HT1080 (cell line): ENCODE data around the gene CCDC188. TPM values are rescaled to one million over a fixed set of nuclear protein-coding genes. Genes with fewer than 3 reads are reported as not detected.

Experiments
- DNase-seq: peaks from one replicate; pipeline ENCODE4 v3.0.0-alpha.2; 2015; ENCODE audit warnings: low read depth
- total RNA-seq: library from RNA; depleted of rRNA; stranded (reverse); fragments of >200 nt; shearing (Covaris generic); gene quantifications from 2 replicates; pipeline ENCODE4 v1.2.3, GENCODE V29; 2014

Gene CCDC188
- total RNA-seq, 1 experiment from 2014 or later = 5.8 TPM

DNA sequence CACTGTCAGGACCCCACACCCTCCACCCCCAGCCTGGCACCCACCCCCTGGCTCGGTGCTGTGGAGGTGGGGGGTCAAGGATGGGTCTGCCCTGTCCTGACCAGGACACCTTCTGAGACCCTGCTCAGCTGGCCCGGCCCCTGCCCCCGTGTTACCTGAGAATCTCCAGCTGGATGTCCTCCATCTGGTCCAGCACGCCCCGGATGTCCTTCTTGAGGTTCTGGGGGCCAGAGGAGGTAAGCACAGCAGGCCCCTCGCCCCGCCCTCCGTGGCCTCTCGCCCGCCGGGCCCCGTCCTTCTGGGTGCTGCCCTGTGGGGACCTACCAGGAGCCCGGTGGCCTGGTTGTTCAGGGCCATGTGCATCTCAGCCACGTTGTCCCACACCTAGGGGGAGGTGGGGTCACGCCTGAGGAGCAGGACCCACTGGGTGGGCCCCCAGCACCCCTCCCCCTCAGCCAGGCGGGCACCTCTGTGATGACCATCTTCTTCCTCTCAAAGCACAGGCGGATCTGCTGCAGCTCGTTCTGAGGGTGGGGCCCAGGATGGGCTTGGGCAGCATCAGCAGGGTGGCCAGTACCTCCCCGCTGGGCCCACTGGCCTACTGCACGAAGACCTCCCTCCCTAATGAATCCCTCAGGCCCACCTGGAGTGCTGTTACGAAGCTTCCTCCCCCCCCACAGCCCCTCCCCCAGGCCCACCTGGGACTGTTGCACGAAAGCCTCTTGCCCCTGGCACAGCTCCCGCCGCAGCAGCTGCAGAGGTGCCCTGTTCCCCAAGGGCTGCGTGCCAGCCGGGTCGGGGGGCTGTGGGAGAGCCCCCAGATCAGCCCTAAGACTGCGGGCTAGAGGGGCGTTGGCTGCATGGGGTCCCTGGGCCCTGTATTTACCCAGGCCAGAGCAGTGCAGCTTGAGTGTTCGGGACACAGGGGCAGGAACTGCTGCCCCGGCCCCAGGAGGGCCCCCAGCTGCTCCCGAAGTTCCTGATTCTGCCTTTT, 1.3 kb downstream of the CCDC188 start:
- no peak for DNase-seq

DNA sequence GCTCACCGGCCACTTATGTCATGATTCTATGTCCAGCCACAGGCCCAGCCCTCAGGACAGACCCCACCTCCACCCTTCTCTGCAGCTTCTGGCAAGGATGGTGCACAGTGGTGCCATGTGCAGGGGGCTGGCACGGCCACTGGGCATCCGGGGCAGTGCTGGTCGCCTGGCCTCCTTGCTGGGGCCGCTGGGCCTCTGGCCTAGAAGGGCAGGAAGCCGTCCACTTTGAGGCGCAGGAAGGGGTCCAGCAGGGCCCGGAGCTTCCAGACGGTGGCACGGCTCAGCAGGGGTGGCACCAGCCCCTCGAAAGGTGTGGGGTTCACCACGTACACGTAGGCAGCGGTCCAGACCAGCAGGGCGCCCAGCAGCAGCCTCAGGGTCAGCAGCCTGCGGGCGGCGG, 2.4 kb downstream of the CCDC188 start:
- DNase-seq = no peak

DNA sequence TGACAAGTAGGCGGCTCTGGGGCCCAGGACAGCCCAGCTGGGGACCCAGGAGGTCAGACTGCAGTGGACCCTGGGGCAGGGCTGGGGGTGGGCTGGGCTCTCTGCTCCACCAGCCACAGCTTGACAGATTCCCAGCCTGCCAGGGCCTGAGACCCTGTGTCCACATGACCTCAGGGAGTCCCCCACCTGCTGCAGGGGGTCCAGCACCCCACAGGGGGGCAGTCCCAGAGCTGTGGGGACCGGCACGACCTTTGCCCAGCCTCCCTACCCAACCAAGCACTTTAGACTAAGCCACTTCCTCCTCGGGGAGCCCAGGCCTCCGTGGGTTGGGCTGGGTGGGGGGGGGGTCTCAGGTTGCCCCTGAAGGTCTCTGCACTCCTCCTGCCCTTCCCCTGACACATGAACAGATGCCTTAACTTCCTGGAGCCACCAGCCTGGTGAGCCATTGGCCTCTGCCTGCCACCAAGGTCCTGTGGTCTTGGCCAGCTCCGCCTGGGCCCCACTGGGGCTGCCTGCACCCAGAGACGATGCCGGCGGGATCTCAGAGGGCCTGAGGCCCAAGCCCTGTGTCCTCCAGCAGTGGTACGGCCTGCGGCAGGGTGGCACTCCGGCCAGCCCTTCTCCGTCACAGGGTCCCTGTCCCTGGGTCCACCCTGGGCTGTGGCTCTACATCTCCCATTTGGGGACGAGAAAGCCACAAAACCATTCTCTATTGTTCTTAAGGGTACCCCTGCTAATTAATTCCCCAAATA, 3.4 kb downstream of the CCDC188 start:
- no peak for DNase-seq

GRCh38 chr22:20146777-20147176, 4.1 kb downstream of the CCDC188 start:
- DNase-seq = no peak

DNA sequence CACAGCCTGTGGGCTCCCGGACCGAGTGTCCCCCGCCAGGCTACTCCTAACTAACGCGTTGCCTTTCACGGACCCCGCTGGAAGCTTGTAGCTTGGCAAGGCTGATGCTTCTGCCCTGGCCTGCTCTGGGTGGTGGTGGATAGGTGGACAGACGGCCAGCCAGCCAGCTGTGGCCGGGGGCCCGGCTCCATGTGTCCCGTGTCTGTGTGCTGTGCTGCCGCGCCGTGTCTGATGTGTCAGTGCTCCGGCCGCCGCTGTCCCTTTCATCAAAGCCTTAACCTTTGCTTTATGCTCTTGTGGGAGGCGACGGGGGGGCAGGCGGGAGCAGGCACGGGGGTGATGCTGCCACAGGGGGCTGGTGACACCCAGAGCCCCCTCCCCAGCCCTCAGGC, 5.0 kb downstream of the CCDC188 start:
- no peak for DNase-seq

- DNase-seq = no peak
Observed at GRCh38 chr22:20145206-20145831, 5.5 kb downstream of the CCDC188 start.

DNA sequence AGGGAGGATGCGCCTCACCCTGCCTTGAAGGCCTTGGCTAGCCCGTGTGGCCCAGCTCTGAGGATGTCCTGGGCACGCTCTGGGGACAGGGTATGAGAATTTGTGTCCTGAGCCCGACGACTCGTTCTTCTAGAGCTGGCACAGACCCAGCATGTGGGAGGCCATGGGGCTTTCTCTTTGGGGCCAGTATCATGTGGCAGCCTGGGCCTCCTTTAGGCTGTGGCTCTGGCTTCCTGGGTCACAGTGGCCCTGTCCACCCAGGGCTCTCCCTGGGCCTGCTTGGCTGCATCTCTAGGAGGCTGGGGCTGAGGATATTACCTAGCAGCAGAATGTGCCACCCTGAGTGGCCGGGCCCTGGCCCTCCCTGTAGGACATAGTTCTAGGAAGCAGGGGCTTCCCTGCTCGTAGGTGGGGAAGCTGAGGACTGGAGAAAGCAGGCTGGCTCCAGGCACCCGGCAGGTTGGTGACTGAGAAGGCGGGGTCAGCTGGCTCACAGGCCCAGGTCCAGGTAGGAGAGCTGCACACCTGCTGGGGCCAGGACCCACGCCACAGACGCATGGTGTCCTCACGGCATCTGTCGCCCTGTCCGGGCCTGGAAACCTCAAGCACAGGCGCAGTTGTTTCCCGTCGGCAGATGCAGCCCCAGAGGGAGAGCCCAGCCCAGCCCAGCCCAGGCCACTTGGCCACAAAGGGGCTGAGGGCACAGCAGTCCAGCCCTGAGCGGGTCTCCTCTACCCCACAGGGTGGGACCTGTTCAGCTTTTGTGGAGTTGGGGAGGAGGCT, 6.8 kb downstream of the CCDC188 start:
- no peak for DNase-seq

- no peak for DNase-seq
Observed at GRCh38 chr22:20142711-20143621, 7.9 kb downstream of the CCDC188 start.

GRCh38 chr22:20141186-20142077, 9.4 kb downstream of the CCDC188 start:
- no peak for DNase-seq

GRCh38 chr22:20140521-20140964, 10.3 kb downstream of the CCDC188 start:
- no peak for DNase-seq

GRCh38 chr22:20140107-20140445, 10.8 kb downstream of the CCDC188 start:
- no peak for DNase-seq

DNA sequence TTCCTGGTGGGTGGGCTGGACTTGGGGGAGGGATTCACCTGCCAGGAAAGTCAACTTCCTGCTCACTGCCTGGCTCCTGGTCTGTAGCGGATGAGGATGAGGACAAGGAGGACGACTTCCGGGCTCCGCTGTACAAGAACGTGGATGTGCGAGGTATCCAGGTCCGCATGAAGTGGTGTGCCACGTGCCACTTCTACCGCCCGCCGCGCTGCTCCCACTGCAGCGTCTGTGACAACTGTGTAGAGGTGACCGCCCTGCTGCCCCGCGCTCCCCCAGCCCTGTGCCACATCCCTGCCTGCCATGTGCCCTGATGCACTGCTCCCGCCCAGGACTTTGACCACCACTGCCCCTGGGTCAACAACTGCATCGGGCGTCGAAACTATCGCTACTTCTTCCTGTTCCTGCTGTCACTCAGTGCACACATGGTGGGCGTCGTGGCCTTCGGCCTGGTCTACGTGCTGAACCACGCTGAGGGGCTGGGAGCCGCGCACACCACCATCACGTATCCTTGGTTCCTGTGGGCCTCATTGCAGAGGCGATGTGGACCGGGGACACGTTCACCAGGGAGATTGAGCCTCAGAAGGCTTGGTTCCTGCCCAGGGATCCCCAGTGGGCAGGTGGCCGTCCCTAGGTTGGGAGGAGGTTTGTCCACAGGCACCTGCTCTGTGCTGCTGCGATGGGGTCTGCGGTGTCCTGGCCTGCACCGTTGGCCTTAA, 11.3 kb downstream of the CCDC188 start:
- no peak for DNase-seq

DNA sequence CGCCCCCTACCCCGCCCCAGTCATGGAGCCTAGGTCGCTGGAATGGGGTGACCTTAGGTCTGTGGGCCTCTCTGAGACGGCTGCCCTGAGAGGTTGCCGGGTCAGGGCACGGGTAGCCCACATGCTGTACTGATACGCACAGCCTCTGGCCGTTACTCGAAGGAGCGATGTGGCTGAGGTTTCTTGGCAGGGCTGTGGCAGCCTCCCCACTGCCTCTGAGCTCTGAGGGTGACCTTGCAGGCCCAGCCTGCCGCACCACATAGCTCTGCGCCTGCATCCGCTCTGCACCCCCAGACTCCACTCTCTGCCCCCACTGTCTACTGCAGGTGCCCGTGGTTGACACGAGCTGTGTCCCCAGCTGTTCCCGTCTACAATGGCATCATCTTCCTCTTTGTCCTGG, 12.0 kb downstream of the CCDC188 start:
- DNase-seq = no peak

DNA sequence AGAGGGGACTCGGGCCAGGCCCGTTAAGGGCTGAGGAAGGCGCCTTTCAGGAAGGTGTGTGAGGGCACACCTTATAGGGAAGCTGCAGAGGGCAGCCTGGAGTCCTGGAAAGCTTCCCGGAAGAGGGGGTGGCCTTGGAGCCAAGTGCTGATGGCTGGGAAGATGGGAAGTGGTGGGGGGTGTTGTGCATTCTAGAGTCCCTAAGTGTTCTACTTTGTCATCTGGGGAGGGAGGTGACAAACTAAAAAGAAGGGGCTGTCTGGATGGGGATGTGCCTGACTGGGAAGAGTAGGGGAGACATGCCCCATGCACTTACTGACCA, 12.5 kb downstream of the CCDC188 start:
- no peak for DNase-seq

GRCh38 chr22:20137671-20138416, 13.0 kb downstream of the CCDC188 start:
- DNase-seq = no peak

DNA sequence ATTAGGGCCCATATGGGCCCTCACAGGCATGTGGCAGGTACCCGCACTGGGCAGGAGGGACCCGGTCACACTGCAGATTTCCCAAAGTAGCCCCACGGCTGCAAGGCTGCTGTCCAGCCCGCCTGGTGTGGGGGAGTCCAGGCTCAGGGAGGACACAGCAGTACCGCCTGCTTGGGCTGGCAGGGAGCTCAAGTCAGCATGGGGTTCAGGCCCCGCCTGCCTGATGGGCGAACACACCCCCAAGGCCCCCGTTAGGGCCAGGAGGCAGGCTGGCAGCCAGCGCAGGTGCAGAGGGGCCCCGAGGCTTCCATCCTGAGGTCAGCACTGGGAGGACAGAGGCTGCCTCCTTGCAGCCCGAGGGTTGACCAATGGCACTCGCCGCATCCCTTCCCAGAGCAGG, 13.7 kb downstream of the CCDC188 start:
- no peak for DNase-seq

DNA sequence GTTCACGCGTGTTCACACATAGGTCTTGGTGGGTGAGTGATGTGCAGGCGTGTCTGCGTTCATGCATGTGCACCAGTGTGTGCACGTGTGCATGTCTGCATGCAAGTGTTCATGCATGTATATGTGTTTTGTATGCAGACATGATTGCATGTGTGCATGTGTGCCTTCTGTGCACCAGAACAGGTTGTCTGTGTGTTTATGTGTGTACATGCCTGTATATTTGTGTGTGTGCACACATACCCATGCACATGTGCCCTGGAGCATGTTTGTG, 14.3 kb downstream of the CCDC188 start:
- DNase-seq = no peak
